ENCODE data around the gene ERCC1. TPM values are rescaled to one million over a fixed set of nuclear protein-coding genes. Genes with fewer than 3 reads are reported as not detected.
A peak's percentile ranks its signal among the peaks of the same experiment; 100 is the strongest.

ERCC1 gene
- total and polyA plus RNA-seq, 2 of the 13 experiments (the other 11 are each of a cell fraction or from before 2014, with no cell fraction given): 40.0 to 66.4 TPM

GRCh38 chr19:45423033-45423588, 606 bp downstream of the ERCC1 start (continued):
- TF ChIP-seq ZNF280D (CRISPR knock-in tag; IDR thresholded peaks at IDR 0.05): 0 out of 2 replicates have a peak, but pooled peaks have one; percentile 11
- 0 out of 2 replicates have a peak, but pooled peaks have one; percentile 5 for TF ChIP-seq ZNF792 (CRISPR knock-in tag; IDR thresholded peaks at IDR 0.05)
- TF ChIP-seq ATRX (CRISPR knock-in tag; IDR thresholded peaks at IDR 0.05; ENCODE audit: borderline replicate concordance): no peak
- no peak for TF ChIP-seq ZFP37 (CRISPR knock-in tag; IDR thresholded peaks at IDR 0.05; ENCODE audit: borderline replicate concordance)
- TF ChIP-seq MEF2D (CRISPR knock-in tag; IDR thresholded peaks at IDR 0.05): no peak
- 0 out of 2 replicates have a peak, but pooled peaks have one; percentile 13 for TF ChIP-seq KDM3A (CRISPR knock-in tag; IDR thresholded peaks at IDR 0.05; ENCODE audit: low read depth)
- TF ChIP-seq ZIK1 (CRISPR knock-in tag; IDR thresholded peaks at IDR 0.05; ENCODE audit: borderline replicate concordance, low read depth): 0 out of 2 replicates have a peak, but pooled peaks have one; percentile 26
- no peak for TF ChIP-seq KLF6 (CRISPR knock-in tag; IDR thresholded peaks at IDR 0.05)
- 0 out of 2 replicates have a peak, but pooled peaks have one; percentile 15 for TF ChIP-seq ZBTB33 (CRISPR knock-in tag; IDR thresholded peaks at IDR 0.05)
- no peak for TF ChIP-seq RELA (CRISPR knock-in tag; IDR thresholded peaks at IDR 0.05)
- TF ChIP-seq NR2F1 (CRISPR knock-in tag; IDR thresholded peaks at IDR 0.05): peak in 1 of 2 experiments; percentile 58; a peak in 1 of 4 replicates
- no peak for TF ChIP-seq CREB3 (CRISPR knock-in tag; IDR thresholded peaks at IDR 0.05)
- no peak for TF ChIP-seq ZNF530 (CRISPR knock-in tag; IDR thresholded peaks at IDR 0.05; ENCODE audit: low read depth)
- TF ChIP-seq GFI1 (CRISPR knock-in tag; IDR thresholded peaks at IDR 0.05; ENCODE audit: borderline replicate concordance): 0 out of 2 replicates have a peak, but pooled peaks have one; percentile 9
- TF ChIP-seq ZNF572 (CRISPR knock-in tag; IDR thresholded peaks at IDR 0.05): no peak
- peak; percentile 47; the same call in 1 of the 2 replicates for TF ChIP-seq ZBTB10 (CRISPR knock-in tag; IDR thresholded peaks at IDR 0.05; ENCODE audit: borderline replicate concordance)
- no peak for TF ChIP-seq BCLAF1 (IDR thresholded peaks at IDR 0.05)
